Duodenal mucosa (tissue), 2 donors: Measurements from ENCODE around the gene PRRG4.
A peak's percentile ranks its signal among the peaks of the same experiment; 100 is the strongest.
"Not testable (repeated sequence)": the region's sequence is repeated elsewhere in the genome, so short reads cannot be mapped to it uniquely, and the experiment has no call there.

Experiments used
- H3K27ac ChIP-seq: one replicate; pipeline ENCODE4 v1.7.0; 2013; ENCODE audit warnings: low read depth, low read length
- H3K27me3 ChIP-seq, 2 donors: one replicate each; pipeline ENCODE4 v1.7.0; 2013; ENCODE audit warnings: low read length in 2 of 2, control low read depth in 1 of 2; ENCODE audit not compliant: insufficient read depth in 2 of 2, control insufficient read depth in 1 of 2
- H3K36me3 ChIP-seq, 2 donors: one replicate each; pipeline ENCODE4 v1.7.0; 2013; ENCODE audit warnings: low read length in 2 of 2, control low read depth in 1 of 2; ENCODE audit not compliant: insufficient read depth in 2 of 2, control insufficient read depth in 1 of 2
- H3K4me1 ChIP-seq, 2 donors: one replicate each; pipeline ENCODE4 v1.7.0; 2013; ENCODE audit warnings: low read length in 2 of 2, control low read depth in 1 of 2; ENCODE audit not compliant: insufficient read depth in 2 of 2, control insufficient read depth in 1 of 2
- H3K4me3 ChIP-seq, 2 donors: one replicate each; pipeline ENCODE4 v1.7.0; 2013; ENCODE audit warnings: low read length in 2 of 2, low read depth in 1 of 2
- H3K9ac ChIP-seq, 2 donors: one replicate each; pipeline ENCODE4 v1.7.0; 2013; ENCODE audit warnings: low read length in 2 of 2, low read depth in 1 of 2
- H3K9me3 ChIP-seq, 2 donors: one replicate each; pipeline ENCODE4 v1.7.0; 2013; ENCODE audit warnings: low read length in 2 of 2, control low read depth in 1 of 2; ENCODE audit not compliant: control insufficient read depth in 1 of 2

Gene PRRG4

GRCh38 chr11:32829680-32830412 lies at the start of gene PRRG4:
Gene PRRG4 (plus strand): TSS chr11:32829927. CDS start chr11:32830530, 603 bp downstream.
- peak within 1 kb of the TSS; percentile 69 to 94 for H3K9ac ChIP-seq
- H3K9me3 ChIP-seq: no peaks in the 10 kb centered on the region
- H3K27me3 ChIP-seq: no peaks in the 10 kb centered on the region
- H3K27ac ChIP-seq: peak within 1 kb of the TSS; percentile 79
- H3K4me1 ChIP-seq: peaks cover 0 to 15% of the 10 kb centered on the region in 2 donors
- peaks cover 0 to 3% of the 10 kb centered on the region in 2 donors for H3K36me3 ChIP-seq
- peak within 1 kb of the TSS; percentile 69 to 91 for H3K4me3 ChIP-seq

GRCh38 chr11:32780839-32781238 lies 48.9 kb upstream of the PRRG4 start:
- not testable (repeated sequence) for H3K4me1 ChIP-seq, H3K9me3 ChIP-seq, H3K9ac ChIP-seq, H3K27me3 ChIP-seq, H3K36me3 ChIP-seq, H3K27ac ChIP-seq, H3K4me3 ChIP-seq

DNA sequence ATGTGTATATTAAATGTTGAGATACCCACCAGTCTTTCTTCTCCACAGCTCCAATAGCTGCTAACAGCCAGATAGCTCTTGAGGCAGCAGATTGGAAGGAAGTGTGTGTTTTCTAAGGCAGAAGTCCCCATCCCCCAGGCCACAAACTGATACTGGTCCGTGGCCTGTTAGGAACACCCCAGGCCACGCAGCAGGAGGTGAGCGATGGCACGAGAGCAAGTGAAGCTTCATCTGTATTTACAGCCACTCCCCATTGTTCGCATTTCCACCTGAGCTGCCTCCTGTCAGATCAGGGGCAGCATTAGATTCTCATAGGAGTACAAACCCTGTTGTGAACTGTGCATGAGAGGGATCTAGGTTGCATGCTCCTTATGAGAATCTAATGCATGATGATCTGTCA lies 48.0 kb upstream of the PRRG4 start:
- Histone ChIP-seq H3K9ac (no peak overlapping the region), H3K4me1 (no peaks in the 10 kb centered on the region), H3K27me3 (no peaks in the 10 kb centered on the region), H3K4me3 (no peak overlapping the region), H3K27ac (no peak overlapping the region), H3K36me3 (no peaks in the 10 kb centered on the region), H3K9me3 (no peaks in the 10 kb centered on the region)

- Histone ChIP-seq H3K4me3 (no peak overlapping the region), H3K4me1 (no peaks in the 10 kb centered on the region), H3K27me3 (no peaks in the 10 kb centered on the region), H3K9me3 (no peaks in the 10 kb centered on the region), H3K36me3 (no peaks in the 10 kb centered on the region), H3K9ac (no peak overlapping the region), H3K27ac (no peak overlapping the region)
Measured at GRCh38 chr11:32785262-32785661, 44.5 kb upstream of the PRRG4 start.

DNA sequence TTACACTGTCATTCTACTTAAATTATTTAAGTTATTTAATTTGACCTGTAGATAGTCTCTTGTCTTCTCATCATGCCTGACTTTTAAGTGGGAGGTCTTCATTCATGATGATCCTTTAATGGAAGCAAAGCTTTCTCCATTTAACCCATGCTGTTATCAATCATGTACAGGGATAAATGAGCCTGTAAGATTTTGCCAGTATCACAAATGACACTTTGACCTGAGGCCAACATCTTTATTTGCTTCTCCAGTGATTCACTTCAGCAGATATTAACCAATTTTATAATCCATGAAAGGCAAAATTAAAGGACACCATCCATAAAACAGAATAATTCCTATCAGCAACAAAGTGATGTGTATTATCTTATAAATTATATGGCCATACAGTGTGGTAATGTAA lies 42.9 kb upstream of the PRRG4 start:
- Histone ChIP-seq H3K36me3 (no peaks in the 10 kb centered on the region), H3K9me3 (no peaks in the 10 kb centered on the region), H3K27ac (no peak overlapping the region), H3K27me3 (no peaks in the 10 kb centered on the region), H3K9ac (no peak overlapping the region), H3K4me3 (no peak overlapping the region), H3K4me1 (no peaks in the 10 kb centered on the region)

- Histone ChIP-seq H3K9ac (no peak overlapping the region), H3K36me3 (no peaks in the 10 kb centered on the region), H3K27ac (no peak overlapping the region), H3K4me3 (no peak overlapping the region), H3K9me3 (no peaks in the 10 kb centered on the region), H3K27me3 (no peaks in the 10 kb centered on the region), H3K4me1 (no peaks in the 10 kb centered on the region)
Measured at GRCh38 chr11:32790916-32791315, 38.8 kb upstream of the PRRG4 start.

DNA sequence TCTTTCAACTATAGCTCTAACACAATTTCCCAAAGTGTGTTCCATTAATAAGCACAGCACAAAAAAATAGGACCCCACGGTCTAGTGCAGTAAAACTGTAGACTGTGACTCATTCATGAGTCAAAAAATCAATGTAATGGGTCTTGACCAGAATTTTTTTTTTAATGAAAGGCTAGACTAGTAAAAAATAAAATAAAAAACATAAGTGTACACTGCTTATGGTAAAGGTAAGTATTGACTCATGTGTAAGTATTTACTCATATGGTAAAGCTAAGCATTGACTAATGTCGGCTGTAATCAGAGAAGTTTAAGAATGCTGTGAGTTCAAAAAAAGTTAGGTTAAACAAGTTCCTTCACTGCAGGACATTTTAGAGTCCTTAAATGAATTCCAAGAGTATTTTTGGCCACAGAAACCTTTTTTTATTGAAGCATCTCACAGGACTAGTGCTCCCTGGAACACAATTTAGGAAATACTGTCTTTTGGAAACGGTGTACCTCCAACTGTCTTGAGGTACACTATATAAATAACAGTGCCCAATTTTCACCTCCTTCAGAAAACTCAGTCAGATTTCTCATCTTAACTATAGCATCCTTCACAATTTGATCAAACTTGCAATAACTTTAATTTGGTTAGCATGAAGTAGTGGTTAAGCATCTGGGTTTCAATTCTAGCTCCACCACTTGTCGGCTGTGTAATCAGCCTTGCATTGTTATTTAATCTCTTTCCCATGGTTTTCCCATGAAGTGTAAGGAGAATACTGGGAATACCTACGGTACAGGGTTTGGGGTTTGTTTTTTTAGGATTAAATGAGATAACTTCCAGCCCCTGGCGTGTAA lies 37.4 kb upstream of the PRRG4 start:
- no peaks in the 10 kb centered on the region for H3K27me3 ChIP-seq
- no peaks in the 10 kb centered on the region for H3K36me3 ChIP-seq
- no peak overlapping the region for H3K4me3 ChIP-seq
- H3K27ac ChIP-seq: no peak overlapping the region
- H3K9ac ChIP-seq: no peak overlapping the region
- H3K4me1 ChIP-seq: no peaks in the 10 kb centered on the region
- no peaks in the 10 kb centered on the region for H3K9me3 ChIP-seq

DNA sequence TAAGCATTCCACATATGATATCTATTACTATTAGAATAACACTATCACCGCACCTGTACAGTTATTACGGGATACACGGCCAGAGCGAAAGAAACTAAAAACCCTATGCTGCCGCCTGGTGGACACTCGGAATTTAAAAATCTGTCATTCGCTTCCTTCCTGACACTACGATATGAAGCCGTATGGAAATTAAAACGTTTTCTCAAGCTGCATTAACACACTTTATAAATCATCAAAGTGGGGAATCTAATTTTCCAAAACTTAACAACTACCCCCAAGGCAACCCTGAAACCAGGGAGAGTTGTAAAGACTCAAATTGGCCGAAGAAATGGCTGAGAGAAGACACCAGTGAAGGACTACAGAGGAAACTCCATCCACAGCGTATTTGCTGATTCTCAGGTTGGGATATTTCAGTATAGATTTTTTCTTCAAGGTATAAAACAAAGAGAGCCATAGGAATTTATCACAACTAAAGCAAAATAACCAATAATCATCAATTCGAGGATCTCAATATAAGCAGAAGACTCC lies 36.7 kb upstream of the PRRG4 start:
- Histone ChIP-seq H3K27me3 (no peaks in the 10 kb centered on the region), H3K9me3 (no peaks in the 10 kb centered on the region), H3K4me1 (no peaks in the 10 kb centered on the region), H3K27ac (no peak overlapping the region), H3K9ac (no peak overlapping the region), H3K4me3 (peak overlapping the region in 1 of 2 donors; percentile 43), H3K36me3 (no peaks in the 10 kb centered on the region)

GRCh38 chr11:32794439-32794838 lies 35.3 kb upstream of the PRRG4 start, which contains the start of gene CCDC73:
Gene CCDC73 (minus strand): TSS chr11:32794662. CDS start chr11:32760243, 34,419 bp downstream.
- Histone ChIP-seq H3K9ac (no peak within 1 kb of the TSS), H3K27me3 (no peaks in the 10 kb centered on the region), H3K4me1 (no peaks in the 10 kb centered on the region), H3K36me3 (no peaks in the 10 kb centered on the region), H3K27ac (no peak within 1 kb of the TSS), H3K9me3 (no peaks in the 10 kb centered on the region), H3K4me3 (no peak within 1 kb of the TSS)

- Histone ChIP-seq H3K9me3 (no peaks in the 10 kb centered on the region), H3K4me1 (no peaks in the 10 kb centered on the region), H3K9ac (no peak overlapping the region)
Measured at GRCh38 chr11:32796425-32796824, 33.3 kb upstream of the PRRG4 start.

More at GRCh38 chr11:32796425-32796824, 33.3 kb upstream of the PRRG4 start:
- H3K4me3 ChIP-seq: no peak overlapping the region
- H3K27ac ChIP-seq: no peak overlapping the region
- H3K36me3 ChIP-seq: no peaks in the 10 kb centered on the region
- no peaks in the 10 kb centered on the region for H3K27me3 ChIP-seq
